ENCODE data around the gene GLRX5.

The GLRX5 gene

GRCh38 chr14:95535226-95536021 lies 574 bp downstream of the GLRX5 start:
- H3K36me3 ChIP-seq, result no peaks in the 10 kb centered on the region
- H3K4me1 ChIP-seq, result peaks cover 0 to 65% (median 56%) of the 10 kb centered on the region in 4 donors
- no peak for TF ChIP-seq CTCF (IDR thresholded peaks at IDR 0.05)
- no peaks in the 10 kb centered on the region for H3K27me3 ChIP-seq
- H3K4me3 ChIP-seq, result peak overlapping the region; percentile 94 to 95
- no peaks in the 10 kb centered on the region for H3K9me3 ChIP-seq
- peak overlapping the region; percentile 88 to 92 for H3K27ac ChIP-seq
- intact Hi-C loops (cut with DNase I; ENCODE audit: low total_unique reads), result no loop called here
- DNase-seq, result no peak

GRCh38 chr14:95536036-95536593 lies 1.3 kb downstream of the GLRX5 start:
- intact Hi-C loops (cut with DNase I; ENCODE audit: low total_unique reads), result no loop called here
- DNase-seq, result no peak
- Histone ChIP-seq H3K36me3 (no peaks in the 10 kb centered on the region), H3K9me3 (no peaks in the 10 kb centered on the region), H3K4me3 (peak overlapping the region; percentile 94 to 95), H3K27ac (no peak overlapping the region), H3K27me3 (no peaks in the 10 kb centered on the region), H3K4me1 (peaks cover 0 to 58% (median 49%) of the 10 kb centered on the region in 4 donors)
- TF ChIP-seq CTCF (IDR thresholded peaks at IDR 0.05), result no peak

- H3K27ac ChIP-seq, result no peak overlapping the region
- H3K4me3 ChIP-seq, result no peak overlapping the region
- H3K9me3 ChIP-seq, result no peaks in the 10 kb centered on the region
These were observed 1.8 kb downstream of the GLRX5 start for GRCh38 chr14:95536671-95537070.

GRCh38 chr14:95537298-95538089 lies 2.6 kb downstream of the GLRX5 start:
- Histone ChIP-seq H3K27ac (no peak overlapping the region), H3K4me3 (no peak overlapping the region), H3K36me3 (no peaks in the 10 kb centered on the region), H3K27me3 (no peaks in the 10 kb centered on the region), H3K4me1 (peaks cover 0 to 45% (median 37%) of the 10 kb centered on the region in 4 donors), H3K9me3 (no peaks in the 10 kb centered on the region)
- no peak for DNase-seq
- intact Hi-C loops (cut with DNase I; ENCODE audit: low total_unique reads), result no loop called here
- TF ChIP-seq CTCF (IDR thresholded peaks at IDR 0.05), result no peak

More at GRCh38 chr14:95536671-95537070, 1.8 kb downstream of the GLRX5 start:
- intact Hi-C loops (cut with DNase I; ENCODE audit: low total_unique reads), result no loop called here
- no peaks in the 10 kb centered on the region for H3K27me3 ChIP-seq
- H3K4me1 ChIP-seq, result peaks cover 0 to 53% (median 44%) of the 10 kb centered on the region in 4 donors
- H3K36me3 ChIP-seq, result no peaks in the 10 kb centered on the region
- no peak for TF ChIP-seq CTCF (IDR thresholded peaks at IDR 0.05)
- DNase-seq, result no peak

- Histone ChIP-seq H3K9me3 (no peaks in the 10 kb centered on the region), H3K27me3 (no peaks in the 10 kb centered on the region), H3K36me3 (peaks cover 0 to 2% (median 0%) of the 10 kb centered on the region in 3 donors), H3K4me1 (peaks cover 0 to 31% (median 22%) of the 10 kb centered on the region in 4 donors), H3K27ac (no peak overlapping the region), H3K4me3 (no peak overlapping the region)
- no peak for DNase-seq
- TF ChIP-seq CTCF (IDR thresholded peaks at IDR 0.05), result no peak
- intact Hi-C loops (cut with DNase I; ENCODE audit: low total_unique reads), result no loop called here
These were observed 4.1 kb downstream of the GLRX5 start for GRCh38 chr14:95538801-95539509.
